GM19372 (cell line): Measurements from ENCODE around the gene OIT3.

Source experiments
- ATAC-seq: cut with Tn5 transposase; IDR thresholded peaks from one replicate; pipeline ENCODE4 v1.9.1; 2021; ENCODE audit warnings: mild to moderate bottlenecking, low read depth, moderate library complexity; ENCODE audit not compliant: unreplicated experiment

Gene OIT3

GRCh38 chr10:72948762-72949161, 55.2 kb downstream of the OIT3 start:
- no peak for ATAC-seq

- no peak for ATAC-seq
Measured at GRCh38 chr10:72951760-72952159, 58.2 kb downstream of the OIT3 start.

- no peak for ATAC-seq
Measured at GRCh38 chr10:72952189-72952588, 58.6 kb downstream of the OIT3 start.

GRCh38 chr10:72952642-72953158, 59.2 kb downstream of the OIT3 start:
- ATAC-seq = no peak

- ATAC-seq = no peak
Measured at GRCh38 chr10:72953687-72954086, 60.1 kb downstream of the OIT3 start.

- no peak for ATAC-seq
Measured at GRCh38 chr10:72954230-72954595, 60.7 kb downstream of the OIT3 start.

- ATAC-seq = no peak
Measured at GRCh38 chr10:72954596-72955554, 61.3 kb downstream of the OIT3 start, which contains the start of gene PLA2G12B. TSS of gene PLA2G12B (minus strand) at chr10:72954806. CDS start at chr10:72954685, 121 bp downstream.

GRCh38 chr10:72956001-72956400, 62.5 kb downstream of the OIT3 start:
- no peak for ATAC-seq

GRCh38 chr10:72976886-72977285, 83.3 kb downstream of the OIT3 start:
- no peak for ATAC-seq

- ATAC-seq = no peak
Measured at GRCh38 chr10:72979709-72980108, 86.2 kb downstream of the OIT3 start.

GRCh38 chr10:72980348-72980747, 86.8 kb downstream of the OIT3 start:
- ATAC-seq = no peak

GRCh38 chr10:72981028-72981881, 87.7 kb downstream of the OIT3 start:
- ATAC-seq = no peak

- ATAC-seq = no peak
Measured at GRCh38 chr10:72981882-72982529, 88.5 kb downstream of the OIT3 start.
